H9 (cell line): Measurements from ENCODE around the gene THSD4. TPM values are rescaled to one million over a fixed set of nuclear protein-coding genes. Genes with fewer than 3 reads are reported as not detected.
A peak's percentile ranks its signal among the peaks of the same experiment; 100 is the strongest.

Source experiments
- DNase-seq: peaks from one replicate; pipeline ENCODE4 v3.0.0-alpha.2; 2017
- H2AFZ ChIP-seq: one replicate; pipeline ENCODE4 v1.6.1; 2013; ENCODE audit warnings: mild to moderate bottlenecking, low read length, control low read depth, moderate library complexity
- H2AK5ac ChIP-seq: 2 replicates; pipeline ENCODE4 v1.6.1; 2013; ENCODE audit warnings: low read length, control low read depth, mixed read lengths; ENCODE audit not compliant: insufficient read length
- H2BK120ac ChIP-seq: one replicate; pipeline ENCODE4 v1.6.1; 2013; ENCODE audit warnings: low read depth, mild to moderate bottlenecking, low read length, control low read depth, inconsistent platforms; ENCODE audit not compliant: poor library complexity, severe bottlenecking
- H2BK12ac ChIP-seq: 2 replicates; pipeline ENCODE4 v1.6.1; 2013; ENCODE audit warnings: low read length, control low read depth, mixed read lengths, low read depth; ENCODE audit not compliant: insufficient read length
- H2BK15ac ChIP-seq: 2 replicates; pipeline ENCODE4 v1.6.1; 2013; ENCODE audit warnings: low read depth, low read length, control low read depth
- H2BK20ac ChIP-seq: one replicate; pipeline ENCODE4 v1.6.1; 2013; ENCODE audit warnings: low read depth, mild to moderate bottlenecking, low read length, control low read depth, inconsistent platforms; ENCODE audit not compliant: poor library complexity, severe bottlenecking
- H2BK5ac ChIP-seq: 2 replicates; pipeline ENCODE4 v1.6.1; 2013; ENCODE audit warnings: low read length, control low read depth, mixed read lengths; ENCODE audit not compliant: insufficient read length
- H3K14ac ChIP-seq: 2 replicates; pipeline ENCODE4 v1.6.1; 2013; ENCODE audit warnings: low read length, control low read depth; ENCODE audit not compliant: insufficient read depth
- H3K18ac ChIP-seq: 2 replicates; pipeline ENCODE4 v1.6.1; 2013; ENCODE audit warnings: low read depth, mild to moderate bottlenecking, mixed read lengths, low read length, control low read depth; ENCODE audit not compliant: insufficient read length
- H3K23ac ChIP-seq: 2 replicates; pipeline ENCODE4 v1.6.1; 2013; ENCODE audit warnings: low read length, control low read depth, mixed read lengths, low read depth; ENCODE audit not compliant: insufficient read length
- H3K23me2 ChIP-seq: 2 replicates; pipeline ENCODE4 v1.6.1; 2013; ENCODE audit warnings: low read depth, mild to moderate bottlenecking, mixed read lengths, low read length, control low read depth; ENCODE audit not compliant: insufficient read length, poor library complexity, severe bottlenecking
- H3K27ac ChIP-seq: 2 replicates; pipeline ENCODE4 v1.5.1; 2013; ENCODE audit warnings: low read length, control low read depth, mixed read lengths, low read depth; ENCODE audit not compliant: insufficient read length
- H3K27me3 ChIP-seq: 2 replicates; pipeline ENCODE4 v1.6.1; 2013; ENCODE audit warnings: low read length, control low read depth, inconsistent platforms; ENCODE audit not compliant: insufficient read depth
- H3K4ac ChIP-seq: 2 replicates; pipeline ENCODE4 v1.6.1; 2013; ENCODE audit warnings: low read depth, mild to moderate bottlenecking, control low read depth, inconsistent platforms, low read length, moderate library complexity
- H3K4me1 ChIP-seq: 2 replicates; pipeline ENCODE4 v1.6.1; 2013; ENCODE audit warnings: low read length, control low read depth, inconsistent platforms; ENCODE audit not compliant: insufficient read depth
- H3K4me2 ChIP-seq: 2 replicates; pipeline ENCODE4 v1.6.1; 2013; ENCODE audit warnings: low read length, control low read depth, mixed read lengths; ENCODE audit not compliant: insufficient read length, insufficient read depth
- H3K56ac ChIP-seq: 2 replicates; pipeline ENCODE4 v1.6.1; 2013; ENCODE audit warnings: low read depth, mild to moderate bottlenecking, mixed read lengths, low read length, control low read depth; ENCODE audit not compliant: insufficient read length
- H3K79me1 ChIP-seq: 2 replicates; pipeline ENCODE4 v1.6.1; 2013; ENCODE audit warnings: low read depth, mild to moderate bottlenecking, moderate library complexity, low read length, control low read depth, inconsistent platforms; ENCODE audit not compliant: insufficient read depth, poor library complexity, severe bottlenecking
- H3K79me2 ChIP-seq: 2 replicates; pipeline ENCODE4 v1.6.1; 2013; ENCODE audit warnings: low read length, control low read depth, inconsistent platforms; ENCODE audit not compliant: insufficient read depth
- H3K9ac ChIP-seq: 2 replicates; pipeline ENCODE4 v1.6.1; 2013; ENCODE audit warnings: low read length, control low read depth, mixed read lengths; ENCODE audit not compliant: insufficient read length; ENCODE audit errors: extremely low read depth
- H3K9me3 ChIP-seq: one replicate; pipeline ENCODE4 v1.6.1; 2013; ENCODE audit warnings: low read depth, low read length, inconsistent platforms; ENCODE audit not compliant: control insufficient read depth
- H3T11ph ChIP-seq: one replicate; pipeline ENCODE4 v1.6.1; 2013; ENCODE audit warnings: mild to moderate bottlenecking, low read length, control low read depth, inconsistent platforms
- H4K20me1 ChIP-seq: one replicate; pipeline ENCODE4 v1.6.1; 2013; ENCODE audit not compliant: control insufficient read depth, insufficient read length, insufficient read depth
- H4K5ac ChIP-seq: 2 replicates; pipeline ENCODE4 v1.6.1; 2013; ENCODE audit warnings: low read depth, mild to moderate bottlenecking, mixed read lengths, low read length, control low read depth; ENCODE audit not compliant: insufficient read length
- H4K8ac ChIP-seq: replicated peaks from 2 replicates; pipeline ENCODE4 v1.6.1; 2013; ENCODE audit warnings: low read length, control low read depth, mixed read lengths, low read depth; ENCODE audit not compliant: insufficient read length
- H4K91ac ChIP-seq: 2 replicates; pipeline ENCODE4 v1.6.1; 2013; ENCODE audit warnings: low read depth, mild to moderate bottlenecking, moderate library complexity, mixed read lengths, low read length, control low read depth; ENCODE audit not compliant: insufficient read length
- H3K27ac Mint-ChIP-seq, 3 experiments: 2 replicates in 2 of 3; 3 replicates in 1 of 3; pipeline ENCODE4 v1.8.0; 2020 to 2021; ENCODE audit warnings: mixed read lengths in 3 of 3, mild to moderate bottlenecking in 1 of 3, moderate library complexity in 1 of 3
- H3K27me3 Mint-ChIP-seq: 2 replicates; pipeline ENCODE4 v1.8.0; 2021; ENCODE audit warnings: low read depth, mild to moderate bottlenecking, moderate library complexity, mixed read lengths
- H3K36me3 Mint-ChIP-seq, 3 experiments: 2 replicates in 2 of 3; 3 replicates in 1 of 3; pipeline ENCODE4 v1.8.0; 2020 to 2021; ENCODE audit warnings: low read depth in 3 of 3, mixed read lengths in 3 of 3; ENCODE audit not compliant: insufficient read depth in 1 of 3
- H3K4me1 Mint-ChIP-seq, 2 experiments: 2 replicates each; pipeline ENCODE4 v1.8.0; 2020; ENCODE audit warnings: mixed read lengths in 2 of 2
- H3K4me3 Mint-ChIP-seq, 2 experiments: 2 replicates in 1 of 2; 3 replicates in 1 of 2; pipeline ENCODE4 v1.8.0; 2020 to 2021; ENCODE audit warnings: mild to moderate bottlenecking in 2 of 2, mixed read lengths in 2 of 2, moderate library complexity in 1 of 2
- H3K9me3 Mint-ChIP-seq, 2 experiments: 2 replicates in 1 of 2; 3 replicates in 1 of 2; pipeline ENCODE4 v1.8.0; 2020; ENCODE audit warnings: mild to moderate bottlenecking in 2 of 2, mixed read lengths in 2 of 2, moderate library complexity in 1 of 2
- WGBS: extraction: QIAGEN DNeasy Blood & Tissue Kit; methylation state at CpG from one replicate; pipeline ENCODE4 v1.1.7; 2013; ENCODE audit warnings: missing lambda C conversion rate, low lambda C conversion rate, mixed read lengths; ENCODE audit not compliant: insufficient read length; ENCODE audit errors: extremely low coverage; 5-methylcytosine and 5-hydroxymethylcytosine counted together
- total RNA-seq: library from RNA; stranded (reverse); gene quantifications from 2 replicates; pipeline ENCODE4 v1.2.1, GENCODE V29; 2021
- TF ChIP-seq, protein P1 (sequence below): fragments of 200-600 bp; sonication (generic); conservative IDR thresholded peaks from 3 replicates; pipeline ENCODE4 v1.8.0; 2021; ENCODE audit warnings: antibody characterized with exemption, mild to moderate bottlenecking

Gene THSD4
- total RNA-seq, 1 experiment from 2014 or later = 5.5 TPM

DNA sequence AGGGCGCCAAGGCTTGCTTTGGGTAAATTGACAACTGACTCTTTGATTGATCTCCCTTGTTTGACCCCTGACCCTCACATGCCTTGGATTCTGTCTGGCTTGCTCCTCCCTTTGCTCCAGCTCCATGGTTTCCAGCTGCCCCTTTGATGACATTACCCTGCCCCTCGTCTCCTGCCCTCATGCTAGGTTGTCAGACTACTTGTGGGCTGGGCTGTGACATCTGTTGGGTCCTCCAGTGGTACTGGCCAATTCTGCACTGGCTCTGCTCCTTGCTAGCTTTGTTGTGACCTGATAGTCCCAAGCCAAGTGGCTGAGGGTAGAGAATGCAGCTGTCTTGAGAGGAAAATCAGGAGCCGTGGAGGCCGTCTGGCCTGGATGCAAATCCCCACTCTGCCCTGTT lies 6.2 kb downstream of the THSD4 start:
- TF ChIP-seq, protein P1, sequence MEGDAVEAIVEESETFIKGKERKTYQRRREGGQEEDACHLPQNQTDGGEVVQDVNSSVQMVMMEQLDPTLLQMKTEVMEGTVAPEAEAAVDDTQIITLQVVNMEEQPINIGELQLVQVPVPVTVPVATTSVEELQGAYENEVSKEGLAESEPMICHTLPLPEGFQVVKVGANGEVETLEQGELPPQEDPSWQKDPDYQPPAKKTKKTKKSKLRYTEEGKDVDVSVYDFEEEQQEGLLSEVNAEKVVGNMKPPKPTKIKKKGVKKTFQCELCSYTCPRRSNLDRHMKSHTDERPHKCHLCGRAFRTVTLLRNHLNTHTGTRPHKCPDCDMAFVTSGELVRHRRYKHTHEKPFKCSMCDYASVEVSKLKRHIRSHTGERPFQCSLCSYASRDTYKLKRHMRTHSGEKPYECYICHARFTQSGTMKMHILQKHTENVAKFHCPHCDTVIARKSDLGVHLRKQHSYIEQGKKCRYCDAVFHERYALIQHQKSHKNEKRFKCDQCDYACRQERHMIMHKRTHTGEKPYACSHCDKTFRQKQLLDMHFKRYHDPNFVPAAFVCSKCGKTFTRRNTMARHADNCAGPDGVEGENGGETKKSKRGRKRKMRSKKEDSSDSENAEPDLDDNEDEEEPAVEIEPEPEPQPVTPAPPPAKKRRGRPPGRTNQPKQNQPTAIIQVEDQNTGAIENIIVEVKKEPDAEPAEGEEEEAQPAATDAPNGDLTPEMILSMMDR = no peak
- Mint-ChIP-seq H3K9me3 (no peaks in the 10 kb centered on the region), H3K27ac (no peak overlapping the region), H3K36me3 (no peaks in the 10 kb centered on the region), H3K27me3 (peaks cover 25% of the 10 kb centered on the region), H3K4me1 (peaks cover 49 to 60% of the 10 kb centered on the region in 2 experiments), H3K4me3 (no peak overlapping the region)
- H4K5ac ChIP-seq = no peak overlapping the region
- H3K9ac ChIP-seq = no peak overlapping the region
- H3K23ac ChIP-seq = no peak overlapping the region
- H3K4me1 ChIP-seq = peaks cover 3% of the 10 kb centered on the region; the same call in 1 of the 2 replicates
- H3T11ph ChIP-seq = no peak overlapping the region
- H3K56ac ChIP-seq = no peak overlapping the region
- H4K8ac ChIP-seq = no peak overlapping the region
- H3K79me2 ChIP-seq = no peaks in the 10 kb centered on the region
- H3K4ac ChIP-seq = no peak overlapping the region
- H2BK120ac ChIP-seq = no peak overlapping the region
- H3K27me3 ChIP-seq = peaks cover 6% of the 10 kb centered on the region; the same call in 1 of the 2 replicates
- no peak overlapping the region for H3K27ac ChIP-seq
- H2BK20ac ChIP-seq = no peak overlapping the region
- H2BK15ac ChIP-seq = no peak overlapping the region
- H2AK5ac ChIP-seq = no peak overlapping the region
- no peak overlapping the region for H2BK5ac ChIP-seq
- H3K4me2 ChIP-seq = no peak overlapping the region
- no peak overlapping the region for H2BK12ac ChIP-seq
- DNase-seq = no peak
- peaks cover 2% of the 10 kb centered on the region for H4K20me1 ChIP-seq
- peaks cover 1% of the 10 kb centered on the region for H3K23me2 ChIP-seq
- H3K18ac ChIP-seq = no peak overlapping the region
- H3K9me3 ChIP-seq = no peaks in the 10 kb centered on the region
- peak overlapping the region; percentile 41; the same call in 1 of the 2 replicates for H3K14ac ChIP-seq
- no peaks in the 10 kb centered on the region for H3K79me1 ChIP-seq
- H4K91ac ChIP-seq = no peak overlapping the region
- H2AFZ ChIP-seq = no peak overlapping the region
- WGBS = no CpG with 5 or more reads among the region's 4 CpGs
